GM12878 (cell line): ENCODE results near the gene CDCA5. TPM values are rescaled to one million over a fixed set of nuclear protein-coding genes. Genes with fewer than 3 reads are reported as not detected.
A peak's percentile ranks its signal among the peaks of the same experiment; 100 is the strongest.

Experiments
- ASH2L ChIP-seq: fragments of 300-600, 200-600 bp; sonication (generic); IDR thresholded peaks from 2 replicates; pipeline ENCODE4 v1.6.1; 2017; ENCODE audit warnings: low read depth, mild to moderate bottlenecking, borderline replicate concordance
- CREB1 ChIP-seq: IDR thresholded peaks from 2 replicates; pipeline ENCODE4 v1.6.1; 2012; ENCODE audit warnings: low read depth, mild to moderate bottlenecking, inconsistent platforms
- E4F1 ChIP-seq: fragments of 450-650 bp; IDR thresholded peaks from 2 replicates; pipeline ENCODE4 v1.6.1; 2018; ENCODE audit warnings: borderline replicate concordance, mild to moderate bottlenecking; ENCODE audit not compliant: partially characterized antibody
- FOXM1 ChIP-seq: IDR thresholded peaks from 2 replicates; pipeline ENCODE4 v1.6.1; 2012; ENCODE audit warnings: low read depth, mild to moderate bottlenecking, inconsistent platforms, low read length, moderate library complexity
- HCFC1 ChIP-seq: fragments of 150-350 bp; IDR thresholded peaks from 2 replicates; pipeline ENCODE4 v1.6.1; 2014; ENCODE audit warnings: low read length
- HDAC2 ChIP-seq: fragments of 200-600 bp; sonication (generic); IDR thresholded peaks from 2 replicates; pipeline ENCODE4 v1.6.1; 2017
- HDGF ChIP-seq: fragments of 450-650 bp; IDR thresholded peaks from 2 replicates; pipeline ENCODE4 v1.6.1; 2016; ENCODE audit warnings: antibody characterized with exemption
- IRF4 ChIP-seq: IDR thresholded peaks from 2 replicates; pipeline ENCODE4 v1.6.1; 2011; ENCODE audit warnings: low read depth, low read length
- MTA2 ChIP-seq: fragments of 450-650 bp; IDR thresholded peaks from 2 replicates; pipeline ENCODE4 v1.6.1; 2016; ENCODE audit warnings: low read depth, mild to moderate bottlenecking, moderate library complexity
- MTA3 ChIP-seq: IDR thresholded peaks from 2 replicates; pipeline ENCODE4 v1.6.1; 2012; ENCODE audit warnings: low read length, inconsistent platforms, borderline replicate concordance
- MXI1 ChIP-seq: fragments of 150-350 bp; IDR thresholded peaks from 2 replicates; pipeline ENCODE4 v1.6.1; 2011; ENCODE audit warnings: low read depth, mild to moderate bottlenecking, inconsistent platforms, low read length, improper control_type of control experiment
- PAX5 ChIP-seq: IDR thresholded peaks from 2 replicates; pipeline ENCODE4 v1.6.1; 2011; ENCODE audit warnings: low read depth, low read length, borderline replicate concordance
- PKNOX1 ChIP-seq: fragments of 450-650 bp; IDR thresholded peaks from 2 replicates; pipeline ENCODE4 v1.6.1; 2016; ENCODE audit warnings: mild to moderate bottlenecking
- PML ChIP-seq: IDR thresholded peaks from 2 replicates; pipeline ENCODE4 v1.6.1; 2012; ENCODE audit warnings: low read length, inconsistent platforms
- POLR2A ChIP-seq: IDR thresholded peaks from 2 replicates; pipeline ENCODE4 v1.6.1; 2011; ENCODE audit warnings: low read depth, mild to moderate bottlenecking, low read length
- POLR2AphosphoS2 ChIP-seq: IDR thresholded peaks from 2 replicates; pipeline ENCODE4 v1.6.1; 2011; ENCODE audit warnings: low read depth, mild to moderate bottlenecking, low read length, improper control_type of control experiment, moderate library complexity
- POLR2AphosphoS5 ChIP-seq: IDR thresholded peaks from 2 replicates; pipeline ENCODE4 v1.6.1; 2011; ENCODE audit warnings: mild to moderate bottlenecking, low read length, inconsistent platforms
- RUNX3 ChIP-seq: IDR thresholded peaks from 2 replicates; pipeline ENCODE4 v1.6.1; 2012; ENCODE audit warnings: low read length, inconsistent platforms
- SP1 ChIP-seq: IDR thresholded peaks from one replicate; pipeline ENCODE4 v1.6.1; 2011; ENCODE audit warnings: low read depth, low read length
- SREBF2 ChIP-seq: IDR thresholded peaks from 2 replicates; pipeline ENCODE4 v1.6.1; 2012; ENCODE audit warnings: mild to moderate bottlenecking, low read length
- TCF12 ChIP-seq: IDR thresholded peaks from 2 replicates; pipeline ENCODE4 v1.6.1; 2011; ENCODE audit warnings: low read depth, mild to moderate bottlenecking, low read length
- USF2 ChIP-seq: IDR thresholded peaks from 2 replicates; pipeline ENCODE4 v1.6.1; 2011; ENCODE audit warnings: low read depth, low read length, improper control_type of control experiment, borderline replicate concordance
- YY1 ChIP-seq: IDR thresholded peaks from 2 replicates; pipeline ENCODE4 v1.6.1; 2011; ENCODE audit warnings: low read depth, mild to moderate bottlenecking, low read length
- polyA plus RNA-seq, 11 experiments: library from polyadenylated mRNA; depleted of rRNA in 4 of 11; unstranded in 6 of 11; stranded (reverse) in 5 of 11; fragments of >200 nt; fragmentation: Nextera tagmentation in 4 of 11; fragmentation: Illumina TruSeq in 1 of 11; extraction: Ambion mirVana in 4 of 11; extraction: Trizol in 1 of 11; gene quantifications; 1 replicate in 1 of 11; 2 replicates in 10 of 11; pipeline versions ENCODE4 v1.2.1 to v1.2.3, GENCODE V29; 2011 to 2016; ENCODE audit warnings: inconsistent platforms in 2 of 11, missing spikeins in 2 of 11, low read depth in 1 of 11
- total RNA-seq, 4 experiments: library from RNA; depleted of rRNA in 3 of 4; stranded (reverse); fragments of >200 nt in 3 of 4; fragmentation: Illumina TruSeq in 1 of 4; extraction: Trizol in 1 of 4; gene quantifications; 2 replicates each; pipeline versions ENCODE4 v1.2.1 to v1.2.3, GENCODE V29; 2013 to 2021
- TF ChIP-seq, protein P1 (sequence below): IDR thresholded peaks from 2 replicates; pipeline ENCODE4 v1.6.1; 2011; ENCODE audit warnings: borderline replicate concordance, low read depth, mild to moderate bottlenecking, moderate library complexity, low read length; ENCODE audit not compliant: insufficient read depth, poor library complexity, severe bottlenecking

Gene CDCA5
- total and polyA plus RNA-seq, 10 of the 15 experiments (the other 5 are each of a cell fraction or from before 2014, with no cell fraction given) = 21.2 to 107 (median 64.9) TPM

DNA sequence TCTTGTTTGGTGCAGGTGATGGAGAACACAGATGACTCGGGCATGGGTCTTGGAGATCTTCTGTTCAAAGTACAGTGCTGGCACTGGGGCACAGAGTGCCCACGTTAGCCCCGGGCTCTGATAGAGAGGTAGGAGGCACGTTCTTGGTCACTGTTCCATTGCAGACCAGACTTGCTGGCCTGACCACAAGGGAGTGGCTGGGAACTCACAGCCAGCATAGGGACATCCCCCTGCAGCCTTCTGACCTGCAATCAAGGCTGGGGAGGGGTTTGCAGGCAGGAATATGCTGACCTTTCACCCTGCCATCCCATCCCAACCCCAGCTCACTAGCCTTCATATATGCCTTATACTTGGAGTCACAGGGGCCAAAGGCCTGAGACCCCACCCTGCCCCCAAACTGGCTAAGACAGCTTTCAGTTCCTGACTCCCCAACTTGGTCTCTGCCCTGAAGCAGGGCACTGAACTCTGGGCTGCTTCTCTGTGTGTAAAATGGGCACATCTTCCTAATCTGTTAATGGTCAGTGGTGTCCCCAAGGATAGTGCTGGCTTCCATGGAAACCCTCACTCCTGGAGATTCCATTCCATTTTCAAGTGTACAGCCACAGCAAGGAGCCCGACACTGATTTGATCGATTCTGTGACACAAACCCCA lies 42.9 kb upstream of the CDCA5 start (continued):
- TF ChIP-seq MTA2 = no peak
- no peak for TF ChIP-seq HDAC2
- no peak for TF ChIP-seq YY1
- TF ChIP-seq MXI1 = no peak
- TF ChIP-seq E4F1 = no peak
- peak; percentile 31; the same call in 1 of the 2 replicates for TF ChIP-seq RUNX3
- no peak for TF ChIP-seq CREB1
- no peak for TF ChIP-seq USF2
- no peak for TF ChIP-seq HDGF
- peak; percentile 84 for TF ChIP-seq POLR2A
- no peak for TF ChIP-seq ASH2L
- no peak for TF ChIP-seq MTA3
- no peak for TF ChIP-seq TCF12
- no peak for TF ChIP-seq IRF4
- no peak for TF ChIP-seq PAX5
- no peak for TF ChIP-seq HCFC1
- TF ChIP-seq POLR2AphosphoS5 = peak; percentile 30; the same call in 1 of the 2 replicates
- TF ChIP-seq PKNOX1 = no peak
- TF ChIP-seq PML = 0 out of 2 replicates have a peak, but pooled peaks have one; percentile 4
- peak; percentile 74; the same call in 1 of the 2 replicates for TF ChIP-seq POLR2AphosphoS2
- no peak for TF ChIP-seq FOXM1
- TF ChIP-seq SREBF2 = no peak
- TF ChIP-seq, protein P1, sequence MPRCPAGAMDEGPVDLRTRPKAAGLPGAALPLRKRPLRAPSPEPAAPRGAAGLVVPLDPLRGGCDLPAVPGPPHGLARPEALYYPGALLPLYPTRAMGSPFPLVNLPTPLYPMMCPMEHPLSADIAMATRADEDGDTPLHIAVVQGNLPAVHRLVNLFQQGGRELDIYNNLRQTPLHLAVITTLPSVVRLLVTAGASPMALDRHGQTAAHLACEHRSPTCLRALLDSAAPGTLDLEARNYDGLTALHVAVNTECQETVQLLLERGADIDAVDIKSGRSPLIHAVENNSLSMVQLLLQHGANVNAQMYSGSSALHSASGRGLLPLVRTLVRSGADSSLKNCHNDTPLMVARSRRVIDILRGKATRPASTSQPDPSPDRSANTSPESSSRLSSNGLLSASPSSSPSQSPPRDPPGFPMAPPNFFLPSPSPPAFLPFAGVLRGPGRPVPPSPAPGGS = no peak
- no peak for TF ChIP-seq SP1
